ENCODE results near the gene HERPUD1. TPM values are rescaled to one million over a fixed set of nuclear protein-coding genes. Genes with fewer than 3 reads are reported as not detected.

Gene HERPUD1
- polyA plus RNA-seq, 1 of the 3 experiments (the other 2 are of a cell fraction) = 46.3 TPM

GRCh38 chr16:56980792-56981724 lies 49.1 kb downstream of the HERPUD1 start:
- DNase-seq = no peak
- TF ChIP-seq EP300 (IDR thresholded peaks at IDR 0.05; ENCODE audit: borderline replicate concordance in 1 of 2, low read depth in 1 of 2, low read length in 1 of 2) (no peak), SMC3 (IDR thresholded peaks at IDR 0.05; ENCODE audit: low read depth, low read length) (no peak), ELF1 (IDR thresholded peaks at IDR 0.05) (no peak), GATA2 (CRISPR knock-in tag; IDR thresholded peaks at IDR 0.05) (no peak), YY1 (IDR thresholded peaks at IDR 0.05; ENCODE audit: low read depth) (no peak), FOSL2 (IDR thresholded peaks at IDR 0.05; ENCODE audit: borderline replicate concordance, low read depth) (no peak), RAD21 (IDR thresholded peaks at IDR 0.05; ENCODE audit: low read length) (no peak), RFX5 (IDR thresholded peaks at IDR 0.05; ENCODE audit: low read length) (no peak), TCF12 (IDR thresholded peaks at IDR 0.05) (no peak), USF2 (IDR thresholded peaks at IDR 0.05; ENCODE audit: borderline replicate concordance, low read depth, low read length) (no peak), GABPA (IDR thresholded peaks at IDR 0.05; ENCODE audit: low read depth) (no peak), POLR2AphosphoS5 (IDR thresholded peaks at IDR 0.05; ENCODE audit: low read depth, low read length) (no peak), REST (IDR thresholded peaks at IDR 0.05; ENCODE audit: low read depth, low read length) (no peak), ZBTB33 (IDR thresholded peaks at IDR 0.05; ENCODE audit: borderline replicate concordance, low read depth) (no peak), TEAD4 (IDR thresholded peaks at IDR 0.05; ENCODE audit: borderline replicate concordance, insufficient read depth) (no peak), IRF3 (IDR thresholded peaks at IDR 0.05; ENCODE audit: low read depth, low read length) (no peak), JUND (IDR thresholded peaks at IDR 0.05) (no peak), USF1 (IDR thresholded peaks at IDR 0.05; ENCODE audit: borderline replicate concordance, low read depth) (no peak)
- no peak overlapping the region for H2AFZ ChIP-seq (ENCODE audit: low read depth)
- H3F3A ChIP-seq (replicated peaks; ENCODE audit: insufficient read depth) = no peaks in the 10 kb centered on the region
- no peaks in the 10 kb centered on the region; a peak in 1 of 4 replicates for H3K4me1 ChIP-seq (ENCODE audit: control insufficient read depth in 1 of 2, insufficient read depth in 2 of 2, low read depth in 1 of 2, low read length in 1 of 2)
- H3K27ac ChIP-seq (ENCODE audit: low read depth in 2 of 2, low read length in 1 of 2) = no peak overlapping the region
- H4K20me1 ChIP-seq (ENCODE audit: insufficient read depth) = no peaks in the 10 kb centered on the region
- H3K27me3 ChIP-seq (ENCODE audit: insufficient read depth) = no peaks in the 10 kb centered on the region
- H3K4me2 ChIP-seq = no peak overlapping the region
- H3K79me2 ChIP-seq (ENCODE audit: insufficient read depth) = no peaks in the 10 kb centered on the region
- no peaks in the 10 kb centered on the region for H3K9me2 ChIP-seq
- no peaks in the 10 kb centered on the region for H3K36me3 ChIP-seq (replicated peaks in 1 of 2; ENCODE audit: control insufficient read depth in 1 of 2, insufficient read depth in 2 of 2, low read length in 1 of 2)
- ChIA-PET CTCF (interaction anchor here (0.7 to 1.2 kb wide), 3 partner anchors 9 to 104 kb away, joined by 3 read pairs; no protein-coding TSS in a partner anchor), POLR2A (no interaction called here)
- no peak overlapping the region for H3K4me3 ChIP-seq (ENCODE audit: low read depth in 2 of 2, low read length in 1 of 2)
- H3K9me3 ChIP-seq = no peaks in the 10 kb centered on the region
- H3K9ac ChIP-seq = no peak overlapping the region
- 91% methylated on average over 16 of the region's 16 CpGs for WGBS (ENCODE audit: low lambda C conversion rate)

Measured in SK-N-SH (cell line).